ENCODE results near the gene CBLN3.

DNA sequence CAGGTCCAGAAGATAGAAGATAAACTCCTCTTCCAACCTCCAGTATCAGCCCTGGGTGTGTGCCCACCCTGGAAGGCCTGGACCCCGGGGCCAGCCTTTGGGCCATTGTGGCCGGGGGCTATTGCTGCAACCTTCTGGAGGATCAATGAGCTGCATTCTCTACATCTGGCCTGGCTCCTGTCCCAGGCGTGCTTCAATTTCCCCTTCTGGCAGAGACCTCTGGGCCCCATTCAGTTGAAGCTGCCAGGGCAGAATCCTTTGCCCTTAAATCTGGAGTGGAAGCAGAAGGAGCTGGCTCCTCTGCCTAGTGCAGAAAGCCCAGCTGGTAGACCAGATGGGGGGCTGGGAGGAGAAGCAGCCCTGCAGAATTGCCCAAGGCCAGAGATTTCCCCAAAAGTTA lies 20.7 kb downstream of the CBLN3 start:
- TF ChIP-seq, protein P1, sequence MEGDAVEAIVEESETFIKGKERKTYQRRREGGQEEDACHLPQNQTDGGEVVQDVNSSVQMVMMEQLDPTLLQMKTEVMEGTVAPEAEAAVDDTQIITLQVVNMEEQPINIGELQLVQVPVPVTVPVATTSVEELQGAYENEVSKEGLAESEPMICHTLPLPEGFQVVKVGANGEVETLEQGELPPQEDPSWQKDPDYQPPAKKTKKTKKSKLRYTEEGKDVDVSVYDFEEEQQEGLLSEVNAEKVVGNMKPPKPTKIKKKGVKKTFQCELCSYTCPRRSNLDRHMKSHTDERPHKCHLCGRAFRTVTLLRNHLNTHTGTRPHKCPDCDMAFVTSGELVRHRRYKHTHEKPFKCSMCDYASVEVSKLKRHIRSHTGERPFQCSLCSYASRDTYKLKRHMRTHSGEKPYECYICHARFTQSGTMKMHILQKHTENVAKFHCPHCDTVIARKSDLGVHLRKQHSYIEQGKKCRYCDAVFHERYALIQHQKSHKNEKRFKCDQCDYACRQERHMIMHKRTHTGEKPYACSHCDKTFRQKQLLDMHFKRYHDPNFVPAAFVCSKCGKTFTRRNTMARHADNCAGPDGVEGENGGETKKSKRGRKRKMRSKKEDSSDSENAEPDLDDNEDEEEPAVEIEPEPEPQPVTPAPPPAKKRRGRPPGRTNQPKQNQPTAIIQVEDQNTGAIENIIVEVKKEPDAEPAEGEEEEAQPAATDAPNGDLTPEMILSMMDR (IDR thresholded peaks at IDR 0.05): no peak
- TF ChIP-seq EZH2 (IDR thresholded peaks at IDR 0.05): no peak
- TF ChIP-seq EZH2phosphoT487 (IDR thresholded peaks at IDR 0.05): no peak

Measured in neural progenitor cell (in vitro differentiated cells).